Mammary epithelial cell (primary cell): ENCODE results near the gene PFKL.

Experiments used
- CTCF ChIP-seq, 2 donors: IDR thresholded peaks in 1 of 2; conservative IDR thresholded peaks in 1 of 2; 2 replicates each; pipeline ENCODE4 v1.5.1; 2011 to 2012; ENCODE audit warnings: inconsistent platforms in 2 of 2, low read length in 2 of 2, mild to moderate bottlenecking in 2 of 2, control low read depth in 1 of 2, low read depth in 1 of 2; ENCODE audit not compliant: insufficient read depth in 1 of 2; ENCODE audit errors: extremely low read depth in 1 of 2
- EZH2 ChIP-seq: IDR thresholded peaks from 2 replicates; pipeline ENCODE4 v1.6.1; 2012; ENCODE audit warnings: low read length, inconsistent platforms, borderline replicate concordance

- TF ChIP-seq CTCF (conservative IDR thresholded peaks at IDR 0.05 in 1 of 2, IDR thresholded peaks at IDR 0.05 in 1 of 2; ENCODE audit: extremely low read depth in 1 of 2, insufficient read depth in 1 of 2, low read depth in 1 of 2, low read length in 2 of 2) (no peak), EZH2 (no peak)
Measured at GRCh38 chr21:44326272-44326647, 26.4 kb downstream of the PFKL start.
